ENCODE results near the gene E4F1.

DNA sequence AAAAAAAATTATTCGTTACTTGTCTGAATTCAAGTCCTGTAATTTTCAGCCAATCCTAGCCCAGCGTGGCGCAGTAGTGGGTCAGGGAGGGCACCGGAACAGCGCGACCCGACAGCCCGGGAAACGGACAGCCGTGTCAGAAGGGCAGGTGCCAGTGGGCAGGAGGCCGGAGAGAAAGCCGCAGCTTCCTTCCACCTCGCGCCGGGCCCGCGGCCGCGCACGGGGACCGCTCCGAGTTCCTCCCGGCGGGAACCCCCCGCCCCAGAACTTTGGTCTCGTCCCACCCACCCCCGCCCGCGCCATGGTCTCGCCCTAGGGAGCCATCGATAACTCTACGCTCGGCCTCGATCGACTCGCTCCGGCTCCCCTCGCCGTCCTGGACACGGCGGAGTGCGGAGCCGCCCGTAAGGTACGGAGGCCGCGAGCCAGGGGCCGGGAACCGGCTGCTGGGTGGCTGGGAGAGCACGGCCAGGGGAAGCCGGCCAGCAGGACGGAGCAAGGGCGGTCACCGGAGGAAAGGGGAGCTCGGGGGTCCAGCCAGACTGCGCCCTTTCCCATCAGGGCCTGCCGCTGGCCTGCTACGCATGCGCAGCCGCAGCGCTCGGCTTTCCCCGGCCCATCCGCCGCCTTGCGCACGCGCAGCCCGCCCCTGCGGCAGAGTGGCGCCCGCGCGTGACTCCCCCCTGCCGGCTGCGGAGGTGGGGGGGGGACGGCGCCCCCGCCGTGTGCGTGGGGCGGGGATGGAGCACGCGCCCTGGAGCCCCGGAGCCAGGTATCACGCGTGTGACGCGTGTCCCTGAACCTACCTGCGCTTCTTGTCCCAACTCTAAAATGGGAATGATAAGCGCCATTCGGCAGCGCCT lies 18.1 kb upstream of the E4F1 start, which contains the start of gene MLST8:
- TF ChIP-seq, protein P1, sequence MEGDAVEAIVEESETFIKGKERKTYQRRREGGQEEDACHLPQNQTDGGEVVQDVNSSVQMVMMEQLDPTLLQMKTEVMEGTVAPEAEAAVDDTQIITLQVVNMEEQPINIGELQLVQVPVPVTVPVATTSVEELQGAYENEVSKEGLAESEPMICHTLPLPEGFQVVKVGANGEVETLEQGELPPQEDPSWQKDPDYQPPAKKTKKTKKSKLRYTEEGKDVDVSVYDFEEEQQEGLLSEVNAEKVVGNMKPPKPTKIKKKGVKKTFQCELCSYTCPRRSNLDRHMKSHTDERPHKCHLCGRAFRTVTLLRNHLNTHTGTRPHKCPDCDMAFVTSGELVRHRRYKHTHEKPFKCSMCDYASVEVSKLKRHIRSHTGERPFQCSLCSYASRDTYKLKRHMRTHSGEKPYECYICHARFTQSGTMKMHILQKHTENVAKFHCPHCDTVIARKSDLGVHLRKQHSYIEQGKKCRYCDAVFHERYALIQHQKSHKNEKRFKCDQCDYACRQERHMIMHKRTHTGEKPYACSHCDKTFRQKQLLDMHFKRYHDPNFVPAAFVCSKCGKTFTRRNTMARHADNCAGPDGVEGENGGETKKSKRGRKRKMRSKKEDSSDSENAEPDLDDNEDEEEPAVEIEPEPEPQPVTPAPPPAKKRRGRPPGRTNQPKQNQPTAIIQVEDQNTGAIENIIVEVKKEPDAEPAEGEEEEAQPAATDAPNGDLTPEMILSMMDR (IDR thresholded peaks at IDR 0.05; ENCODE audit: borderline replicate concordance, extremely low read depth, low read length, poor library complexity, severe bottlenecking): peak; percentile 30
- no peak for TF ChIP-seq EZH2 (IDR thresholded peaks at IDR 0.05; ENCODE audit: borderline replicate concordance, low read depth, low read length, severe bottlenecking)
